Breast epithelium (tissue), 4 donors: ENCODE results near the gene UBE2D2. TPM values are rescaled to one million over a fixed set of nuclear protein-coding genes. Genes with fewer than 3 reads are reported as not detected.

Experiments
- DNase-seq, 2 donors: peaks; one replicate each; pipeline ENCODE4 v3.0.0-alpha.2; 2019; ENCODE audit warnings: low spot score in 2 of 2
- H3K27ac ChIP-seq, 2 donors: fragments of 200-600 bp; sonication (generic) in 1 of 2; one replicate each; pipeline ENCODE4 v1.5.1; 2016 to 2019; ENCODE audit warnings: mild to moderate bottlenecking in 1 of 2
- H3K27me3 ChIP-seq, 2 donors: fragments of 200-600 bp; sonication (generic) in 1 of 2; one replicate each; pipeline versions ENCODE4 v1.5.1 to v1.6.0; 2017 to 2019; ENCODE audit warnings: control low read depth in 1 of 2, mild to moderate bottlenecking in 1 of 2
- H3K36me3 ChIP-seq: fragments of 200-600 bp; one replicate; pipeline ENCODE4 v1.5.1; 2019
- H3K4me1 ChIP-seq, 2 donors: fragments of 200-600 bp; sonication (generic); one replicate each; pipeline ENCODE4 v1.5.1; 2016 to 2019; ENCODE audit warnings: control low read depth in 1 of 2
- H3K4me3 ChIP-seq, 3 donors: fragments of 200-600 bp; sonication (generic); 1 replicate in 2 of 3; 2 replicates in 1 of 3; pipeline ENCODE4 v1.5.1; 2016 to 2019; ENCODE audit warnings: mild to moderate bottlenecking in 3 of 3, moderate library complexity in 2 of 3
- H3K9me3 ChIP-seq, 2 donors: fragments of 200-600 bp; sonication (generic) in 1 of 2; one replicate each; pipeline ENCODE4 v1.5.1; 2016 to 2019; ENCODE audit warnings: control low read depth in 1 of 2
- POLR2A ChIP-seq: fragments of 450-650 bp; IDR thresholded peaks from one replicate; pipeline ENCODE4 v1.6.1; 2016; ENCODE audit warnings: antibody characterized with exemption, mild to moderate bottlenecking, moderate library complexity
- POLR2AphosphoS5 ChIP-seq, 3 donors: sonication (generic); formaldehyde crosslinking; IDR thresholded peaks; one replicate each; pipeline ENCODE4 v1.6.1; 2017; ENCODE audit warnings: antibody characterized with exemption in 3 of 3
- intact Hi-C: fragments of 100-400 bp; cut with DNase I; formaldehyde crosslinking; loops from one replicate; pipeline ENCODE4 v1.15.1; 2023; ENCODE audit warnings: low total_unique reads
- total RNA-seq, 3 donors: library from RNA; depleted of rRNA; stranded (reverse); fragments of >200 nt; gene quantifications; one replicate each; pipeline ENCODE4 v1.1.0, GENCODE V29; 2016
- TF ChIP-seq, protein P1 (sequence below), 3 donors: fragments of 450-650 bp; IDR thresholded peaks; one replicate each; pipeline ENCODE4 v1.5.1; 2016 to 2017; ENCODE audit warnings: antibody characterized with exemption in 3 of 3, mild to moderate bottlenecking in 3 of 3, moderate library complexity in 3 of 3

The UBE2D2 gene
- total RNA-seq, 3 donors from 2014 or later = 55.1 to 68.3 (median 58.1) TPM

- H3K27ac ChIP-seq = peak overlapping the region; percentile 97
- TF ChIP-seq, protein P1, sequence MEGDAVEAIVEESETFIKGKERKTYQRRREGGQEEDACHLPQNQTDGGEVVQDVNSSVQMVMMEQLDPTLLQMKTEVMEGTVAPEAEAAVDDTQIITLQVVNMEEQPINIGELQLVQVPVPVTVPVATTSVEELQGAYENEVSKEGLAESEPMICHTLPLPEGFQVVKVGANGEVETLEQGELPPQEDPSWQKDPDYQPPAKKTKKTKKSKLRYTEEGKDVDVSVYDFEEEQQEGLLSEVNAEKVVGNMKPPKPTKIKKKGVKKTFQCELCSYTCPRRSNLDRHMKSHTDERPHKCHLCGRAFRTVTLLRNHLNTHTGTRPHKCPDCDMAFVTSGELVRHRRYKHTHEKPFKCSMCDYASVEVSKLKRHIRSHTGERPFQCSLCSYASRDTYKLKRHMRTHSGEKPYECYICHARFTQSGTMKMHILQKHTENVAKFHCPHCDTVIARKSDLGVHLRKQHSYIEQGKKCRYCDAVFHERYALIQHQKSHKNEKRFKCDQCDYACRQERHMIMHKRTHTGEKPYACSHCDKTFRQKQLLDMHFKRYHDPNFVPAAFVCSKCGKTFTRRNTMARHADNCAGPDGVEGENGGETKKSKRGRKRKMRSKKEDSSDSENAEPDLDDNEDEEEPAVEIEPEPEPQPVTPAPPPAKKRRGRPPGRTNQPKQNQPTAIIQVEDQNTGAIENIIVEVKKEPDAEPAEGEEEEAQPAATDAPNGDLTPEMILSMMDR (IDR thresholded peaks at IDR 0.05) = peak in 1 of 3 donors; percentile 5
- no peak for TF ChIP-seq POLR2AphosphoS5 (IDR thresholded peaks at IDR 0.05)
- H3K27me3 ChIP-seq = no peaks in the 10 kb centered on the region
- H3K4me3 ChIP-seq = peak overlapping the region; percentile 10 to 94 (median 80)
- no peaks in the 10 kb centered on the region for H3K9me3 ChIP-seq
- no peaks in the 10 kb centered on the region for H3K36me3 ChIP-seq
- peaks cover 18 to 53% of the 10 kb centered on the region in 2 donors for H3K4me1 ChIP-seq
- intact Hi-C loops = no loop called here
- peak in 1 of 2 donors; percentile 83 for DNase-seq
These were observed 91.0 kb downstream of the UBE2D2 start for GRCh38 chr5:139651853-139652787.

DNA sequence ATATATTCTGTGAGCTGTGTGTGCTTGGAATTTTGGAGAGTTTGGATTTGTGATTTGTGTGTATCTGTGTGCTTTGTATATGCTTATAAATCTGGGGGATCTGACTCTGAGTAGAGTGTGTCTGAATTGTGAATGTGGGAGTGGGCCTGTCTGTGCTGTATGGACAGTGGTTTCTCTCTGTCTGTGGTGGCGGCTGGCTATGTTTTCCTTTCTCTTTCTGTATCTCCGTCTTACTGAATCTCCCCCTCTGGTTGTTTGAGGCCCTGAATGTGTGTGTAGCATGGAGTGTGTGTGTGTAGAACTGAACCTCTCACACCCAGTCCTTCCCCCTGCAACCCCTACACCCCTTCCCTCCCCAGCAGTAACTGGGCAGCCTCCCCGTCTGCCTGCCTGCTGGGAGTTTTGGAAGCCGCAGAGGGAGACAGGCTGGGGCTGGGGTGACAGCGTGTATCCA is 91.7 kb downstream of the UBE2D2 start:
- DNase-seq = no peak
- intact Hi-C loops = no loop called here
- TF ChIP-seq POLR2A (no peak), POLR2AphosphoS5 (IDR thresholded peaks at IDR 0.05) (no peak)
- TF ChIP-seq, protein P1 (IDR thresholded peaks at IDR 0.05) = no peak
- peak overlapping the region; percentile 97 for H3K27ac ChIP-seq
- no peaks in the 10 kb centered on the region for H3K27me3 ChIP-seq
- peak overlapping the region; percentile 7 to 94 (median 80) for H3K4me3 ChIP-seq
- H3K9me3 ChIP-seq = no peaks in the 10 kb centered on the region
- H3K4me1 ChIP-seq = peaks cover 22 to 60% of the 10 kb centered on the region in 2 donors
- no peaks in the 10 kb centered on the region for H3K36me3 ChIP-seq

GRCh38 chr5:139653616-139654015 is 92.5 kb downstream of the UBE2D2 start:
- intact Hi-C loops = no loop called here
- Histone ChIP-seq H3K9me3 (no peaks in the 10 kb centered on the region), H3K4me1 (peaks cover 28 to 68% of the 10 kb centered on the region in 2 donors), H3K4me3 (peak overlapping the region in 1 of 3 donors; percentile 80), H3K27me3 (no peaks in the 10 kb centered on the region), H3K36me3 (no peaks in the 10 kb centered on the region), H3K27ac (peak overlapping the region; percentile 97)
- no peak for DNase-seq
- TF ChIP-seq, protein P1 (IDR thresholded peaks at IDR 0.05) = no peak
- TF ChIP-seq POLR2AphosphoS5 (IDR thresholded peaks at IDR 0.05) (no peak), POLR2A (no peak)

- peaks cover 29 to 76% of the 10 kb centered on the region in 2 donors for H3K4me1 ChIP-seq
- H3K36me3 ChIP-seq = no peaks in the 10 kb centered on the region
- H3K27me3 ChIP-seq = no peaks in the 10 kb centered on the region
- H3K4me3 ChIP-seq = peak overlapping the region in 1 of 3 donors; percentile 44
- TF ChIP-seq, protein P1 (IDR thresholded peaks at IDR 0.05) = no peak
- TF ChIP-seq POLR2AphosphoS5 (IDR thresholded peaks at IDR 0.05) (no peak), POLR2A (no peak)
- no peaks in the 10 kb centered on the region for H3K9me3 ChIP-seq
- no peak for DNase-seq
- peak overlapping the region; percentile 97 for H3K27ac ChIP-seq
- intact Hi-C loops = no loop called here
These were observed 93.3 kb downstream of the UBE2D2 start for GRCh38 chr5:139654464-139654863.
